Astrocyte of the spinal cord (primary cell): ENCODE data around the gene SYT9.

ENCODE experiments used
- DNase-seq: peaks from one replicate; pipeline ENCODE4 v3.0.0; 2011; ENCODE audit warnings: low read depth, low spot score
- H3K4me3 ChIP-seq: 2 replicates; pipeline ENCODE4 v1.5.1; 2011; ENCODE audit warnings: low read depth, mild to moderate bottlenecking, low read length, moderate library complexity
- CTCF ChIP-seq: IDR thresholded peaks from 2 replicates; pipeline ENCODE4 v1.5.1; 2012; ENCODE audit warnings: low read depth, mild to moderate bottlenecking, low read length, inconsistent platforms
- in situ Hi-C: cut with HindIII; loops from 2 replicates; pipeline ENCODE4 v1.10.0; 2017; ENCODE audit warnings: low sequenced_read_pairs

Gene SYT9

GRCh38 chr11:7436146-7436545 is 184.4 kb downstream of the SYT9 start:
- no peak overlapping the region for H3K4me3 ChIP-seq
- TF ChIP-seq CTCF = no peak
- DNase-seq = no peak
- in situ Hi-C loops = no loop called here

- H3K4me3 ChIP-seq = no peak overlapping the region
- in situ Hi-C loops = no loop called here
- no peak for DNase-seq
Measured at GRCh38 chr11:7436657-7437056, 185.0 kb downstream of the SYT9 start.

GRCh38 chr11:7437696-7438095 is 186.0 kb downstream of the SYT9 start:
- TF ChIP-seq CTCF = no peak
- DNase-seq = no peak
- H3K4me3 ChIP-seq = no peak overlapping the region
- in situ Hi-C loops = no loop called here

More at GRCh38 chr11:7436657-7437056, 185.0 kb downstream of the SYT9 start:
- no peak for TF ChIP-seq CTCF

- H3K4me3 ChIP-seq = no peak overlapping the region
- in situ Hi-C loops = no loop called here
- TF ChIP-seq CTCF = no peak
- no peak for DNase-seq
Measured at GRCh38 chr11:7439746-7440320, 188.1 kb downstream of the SYT9 start.

- DNase-seq = peak; percentile 15
- in situ Hi-C loops = no loop called here
- no peak overlapping the region for H3K4me3 ChIP-seq
- TF ChIP-seq CTCF = peak; percentile 90
Measured at GRCh38 chr11:7442588-7443215, 191.0 kb downstream of the SYT9 start.

GRCh38 chr11:7444091-7444981 is 192.6 kb downstream of the SYT9 start:
- no peak for DNase-seq
- H3K4me3 ChIP-seq = no peak overlapping the region
- TF ChIP-seq CTCF = no peak
- in situ Hi-C loops = no loop called here
